Gastroesophageal sphincter (tissue), 3 donors: ENCODE data around the gene TUBGCP3.

Experiments used
- POLR2A ChIP-seq, 2 donors: fragments of 450-650 bp; IDR thresholded peaks; one replicate each; pipeline ENCODE4 v1.6.1; 2017; ENCODE audit warnings: antibody characterized with exemption in 2 of 2, mild to moderate bottlenecking in 2 of 2, moderate library complexity in 1 of 2
- POLR2AphosphoS5 ChIP-seq: sonication (generic); formaldehyde crosslinking; IDR thresholded peaks from one replicate; pipeline ENCODE4 v1.6.1; 2017; ENCODE audit warnings: antibody characterized with exemption
- TF ChIP-seq, protein P1 (sequence below), 4 experiments: fragments of 200-600 bp in 2 of 4; fragments of 450-650 bp in 2 of 4; sonication (generic) in 1 of 4; IDR thresholded peaks; one replicate each; pipeline ENCODE4 v1.5.1; 2017 to 2019; ENCODE audit warnings: antibody characterized with exemption in 4 of 4, mild to moderate bottlenecking in 2 of 4, moderate library complexity in 2 of 4

GRCh38 chr13:112554214-112554850 lies 33.6 kb downstream of the TUBGCP3 start:
- TF ChIP-seq, protein P1, sequence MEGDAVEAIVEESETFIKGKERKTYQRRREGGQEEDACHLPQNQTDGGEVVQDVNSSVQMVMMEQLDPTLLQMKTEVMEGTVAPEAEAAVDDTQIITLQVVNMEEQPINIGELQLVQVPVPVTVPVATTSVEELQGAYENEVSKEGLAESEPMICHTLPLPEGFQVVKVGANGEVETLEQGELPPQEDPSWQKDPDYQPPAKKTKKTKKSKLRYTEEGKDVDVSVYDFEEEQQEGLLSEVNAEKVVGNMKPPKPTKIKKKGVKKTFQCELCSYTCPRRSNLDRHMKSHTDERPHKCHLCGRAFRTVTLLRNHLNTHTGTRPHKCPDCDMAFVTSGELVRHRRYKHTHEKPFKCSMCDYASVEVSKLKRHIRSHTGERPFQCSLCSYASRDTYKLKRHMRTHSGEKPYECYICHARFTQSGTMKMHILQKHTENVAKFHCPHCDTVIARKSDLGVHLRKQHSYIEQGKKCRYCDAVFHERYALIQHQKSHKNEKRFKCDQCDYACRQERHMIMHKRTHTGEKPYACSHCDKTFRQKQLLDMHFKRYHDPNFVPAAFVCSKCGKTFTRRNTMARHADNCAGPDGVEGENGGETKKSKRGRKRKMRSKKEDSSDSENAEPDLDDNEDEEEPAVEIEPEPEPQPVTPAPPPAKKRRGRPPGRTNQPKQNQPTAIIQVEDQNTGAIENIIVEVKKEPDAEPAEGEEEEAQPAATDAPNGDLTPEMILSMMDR (IDR thresholded peaks at IDR 0.05) = no peak
- TF ChIP-seq POLR2AphosphoS5 (no peak), POLR2A (IDR thresholded peaks at IDR 0.05) (no peak)
